H1 (cell line): ENCODE measurements around the gene PDHX. TPM values are rescaled to one million over a fixed set of nuclear protein-coding genes. Genes with fewer than 3 reads are reported as not detected.

Experiments
- CTCF ChIA-PET: fragments of 300-600 bp; sonication (Branson Sonifier 250); formaldehyde crosslinking; loops from one replicate; lab custom pipeline; 2021; ENCODE audit not compliant: partially characterized antibody; lab: Charles Lee
- POLR2A ChIA-PET: fragments of 300-600 bp; sonication (Branson Sonifier 250); formaldehyde crosslinking; loops from one replicate; lab custom pipeline; 2021; ENCODE audit warnings: inconsistent platforms; ENCODE audit not compliant: partially characterized antibody; lab: Charles Lee
- DNase-seq, 2 experiments: peaks; one replicate each; pipeline versions ENCODE4 v3.0.0 to v3.0.0-alpha.2; 2010 to 2022; ENCODE audit warnings: low spot score in 2 of 2, low read depth in 1 of 2, mixed read lengths in 1 of 2
- FAIRE-seq: peaks from 2 replicates; lab custom pipeline; 2011; peaks lifted over from hg19 to GRCh38; lab: Jason Lieb, UNC
- H2AFZ ChIP-seq: 2 replicates; pipeline ENCODE4 v1.8.1; 2012; ENCODE audit warnings: low read length, inconsistent platforms
- H2AK5ac ChIP-seq: 2 replicates; pipeline ENCODE4 v1.6.1; 2013; ENCODE audit warnings: low read depth, low read length
- H2BK120ac ChIP-seq: replicated peaks from 2 replicates; pipeline ENCODE3; 2013; ENCODE audit warnings: low read depth, low read length, inconsistent platforms
- H2BK12ac ChIP-seq: 2 replicates; pipeline ENCODE4 v1.6.1; 2013; ENCODE audit warnings: low read depth, low read length
- H2BK15ac ChIP-seq: 2 replicates; pipeline ENCODE4 v1.6.1; 2013; ENCODE audit warnings: low read length
- H2BK20ac ChIP-seq: 2 replicates; pipeline ENCODE4 v1.6.1; 2013; ENCODE audit warnings: low read length
- H2BK5ac ChIP-seq: 2 replicates; pipeline ENCODE4 v1.6.1; 2013; ENCODE audit warnings: low read depth, low read length
- H3K14ac ChIP-seq: 2 replicates; pipeline ENCODE4 v1.6.1; 2013; ENCODE audit warnings: inconsistent platforms; ENCODE audit not compliant: insufficient read length
- H3K18ac ChIP-seq: 2 replicates; pipeline ENCODE4 v1.6.1; 2013; ENCODE audit warnings: low read length; ENCODE audit errors: extremely low read depth
- H3K23ac ChIP-seq: 2 replicates; pipeline ENCODE4 v1.6.1; 2013; ENCODE audit warnings: inconsistent platforms; ENCODE audit not compliant: insufficient read length
- H3K23me2 ChIP-seq: 2 replicates; pipeline ENCODE4 v1.6.1; 2013; ENCODE audit warnings: low read depth, low read length
- H3K27ac ChIP-seq: 2 replicates; pipeline ENCODE4 v1.6.1; 2011; ENCODE audit warnings: low read depth, low read length, inconsistent platforms
- H3K27me3 ChIP-seq, 4 experiments: replicated peaks in 1 of 4; 1 replicate in 1 of 4; 2 replicates in 3 of 4; pipeline versions ENCODE4 v1.6.1 to v1.8.1; 2011 to 2013; ENCODE audit warnings: low read length in 3 of 4, mild to moderate bottlenecking in 3 of 4, inconsistent platforms in 2 of 4, mixed read lengths in 2 of 4, moderate library complexity in 1 of 4; ENCODE audit not compliant: control insufficient read depth in 3 of 4, insufficient read depth in 3 of 4; ENCODE audit errors: extremely low read depth in 1 of 4
- H3K36me3 ChIP-seq, 4 experiments: 2 replicates each; pipeline versions ENCODE4 v1.6.1 to v1.8.1; 2011 to 2013; ENCODE audit warnings: mild to moderate bottlenecking in 4 of 4, low read length in 3 of 4, moderate library complexity in 2 of 4, control low read depth in 1 of 4, inconsistent platforms in 1 of 4; ENCODE audit not compliant: insufficient read depth in 4 of 4, control insufficient read depth in 2 of 4
- H3K4ac ChIP-seq: replicated peaks from 2 replicates; pipeline ENCODE3; 2013; ENCODE audit warnings: low read length, low read depth, mixed read lengths, inconsistent platforms; ENCODE audit not compliant: insufficient read length
- H3K4me1 ChIP-seq, 4 experiments: replicated peaks in 1 of 4; 1 replicate in 1 of 4; 2 replicates in 3 of 4; pipeline versions ENCODE4 v1.6.1 to v1.8.1; 2011 to 2013; ENCODE audit warnings: low read length in 3 of 4, inconsistent platforms in 2 of 4, mixed read lengths in 1 of 4; ENCODE audit not compliant: insufficient read depth in 4 of 4, control insufficient read depth in 3 of 4
- H3K4me2 ChIP-seq, 2 experiments: 2 replicates each; pipeline versions ENCODE4 v1.6.1 to v1.8.1; 2011 to 2013; ENCODE audit warnings: low read depth in 2 of 2, low read length in 2 of 2, control low read depth in 1 of 2, inconsistent platforms in 1 of 2, mild to moderate bottlenecking in 1 of 2; ENCODE audit not compliant: insufficient read depth in 1 of 2
- H3K4me3 ChIP-seq, 4 experiments: fragments of 200-600, 300-600 bp in 1 of 4; sonication (generic), shearing (Covaris generic), sonication (Bioruptor Twin) in 1 of 4; 2 replicates each; pipeline versions ENCODE4 v1.5.1 to v1.8.1; 2011 to 2016; ENCODE audit warnings: low read length in 4 of 4, low read depth in 3 of 4, control low read depth in 2 of 4, inconsistent platforms in 2 of 4, mild to moderate bottlenecking in 2 of 4, mixed read lengths in 1 of 4, moderate library complexity in 1 of 4; ENCODE audit not compliant: insufficient read depth in 2 of 4; ENCODE audit errors: extremely low read depth in 1 of 4
- H3K56ac ChIP-seq: replicated peaks from 2 replicates; pipeline ENCODE3; 2013; ENCODE audit warnings: low read depth, mild to moderate bottlenecking, mixed read lengths, low read length, inconsistent platforms; ENCODE audit not compliant: insufficient read length
- H3K79me1 ChIP-seq: 2 replicates; pipeline ENCODE4 v1.6.1; 2013; ENCODE audit warnings: low read depth, low read length, control low read depth
- H3K79me2 ChIP-seq, 2 experiments: 2 replicates each; pipeline versions ENCODE4 v1.6.1 to v1.8.1; 2012 to 2013; ENCODE audit warnings: low read length in 2 of 2, mild to moderate bottlenecking in 2 of 2, inconsistent platforms in 1 of 2; ENCODE audit not compliant: insufficient read depth in 2 of 2, control insufficient read depth in 1 of 2
- H3K9ac ChIP-seq, 4 experiments: replicated peaks in 1 of 4; 1 replicate in 1 of 4; 2 replicates in 3 of 4; pipeline versions ENCODE4 v1.6.1 to v1.8.1; 2011 to 2013; ENCODE audit warnings: low read depth in 3 of 4, low read length in 3 of 4, control low read depth in 2 of 4, mild to moderate bottlenecking in 2 of 4, moderate library complexity in 2 of 4, inconsistent platforms in 1 of 4; ENCODE audit errors: extremely low read depth in 1 of 4
- H3K9me3 ChIP-seq, 2 experiments: 2 replicates each; pipeline versions ENCODE4 v1.6.1 to v1.8.1; 2012 to 2013; ENCODE audit warnings: mild to moderate bottlenecking in 2 of 2, moderate library complexity in 2 of 2, control low read depth in 1 of 2, inconsistent platforms in 1 of 2, low read depth in 1 of 2, low read length in 1 of 2, mixed read lengths in 1 of 2; ENCODE audit not compliant: insufficient read depth in 2 of 2
- H4K20me1 ChIP-seq, 2 experiments: replicated peaks in 1 of 2; 2 replicates each; pipeline versions ENCODE3 to v1.8.1; 2011 to 2013; ENCODE audit warnings: inconsistent platforms in 2 of 2, low read length in 2 of 2, mild to moderate bottlenecking in 1 of 2; ENCODE audit not compliant: insufficient read depth in 2 of 2, control insufficient read depth in 1 of 2
- H4K5ac ChIP-seq: 2 replicates; pipeline ENCODE4 v1.6.1; 2013; ENCODE audit warnings: low read length, low read depth, mixed read lengths, inconsistent platforms; ENCODE audit not compliant: insufficient read length
- H4K8ac ChIP-seq: 2 replicates; pipeline ENCODE4 v1.8.0; 2013; ENCODE audit warnings: mild to moderate bottlenecking, moderate library complexity, low read length, inconsistent platforms; ENCODE audit not compliant: insufficient read depth; ENCODE audit errors: extremely low read depth
- H4K91ac ChIP-seq: replicated peaks from 2 replicates; pipeline ENCODE3; 2013; ENCODE audit warnings: low read length, mixed read lengths, inconsistent platforms; ENCODE audit not compliant: insufficient read length
- CTBP2 ChIP-seq: IDR thresholded peaks from 2 replicates; pipeline ENCODE4 v1.7.0; 2011; ENCODE audit warnings: borderline replicate concordance, mild to moderate bottlenecking, moderate library complexity, mixed read lengths, low read length; ENCODE audit not compliant: insufficient read depth, insufficient read length
- KDM5A ChIP-seq: fragments of 200-600 bp; IDR thresholded peaks from 2 replicates; pipeline ENCODE4 v1.7.1; 2012; ENCODE audit warnings: mild to moderate bottlenecking, low read length, inconsistent platforms, mixed read lengths
- POLR2A ChIP-seq, 2 experiments: IDR thresholded peaks; 1 replicate in 1 of 2; 2 replicates in 1 of 2; pipeline ENCODE4 v1.6.1; 2011; ENCODE audit warnings: low read depth in 2 of 2, low read length in 2 of 2, mild to moderate bottlenecking in 2 of 2; ENCODE audit errors: control extremely low read depth in 1 of 2
- POU5F1 ChIP-seq: IDR thresholded peaks from 2 replicates; pipeline ENCODE4 v1.6.1; 2011; ENCODE audit warnings: low read depth, mild to moderate bottlenecking, low read length, moderate library complexity
- RFX5 ChIP-seq: IDR thresholded peaks from 2 replicates; pipeline ENCODE4 v1.6.1; 2011; ENCODE audit warnings: low read depth, low read length, improper control_type of control experiment, borderline replicate concordance
- SIRT6 ChIP-seq: IDR thresholded peaks from one replicate; pipeline ENCODE4 v1.7.1; 2012; ENCODE audit warnings: low read length, inconsistent platforms
- SUZ12 ChIP-seq: fragments of 200-600 bp; sonication (generic); IDR thresholded peaks from 2 replicates; pipeline ENCODE4 v1.6.1; 2012; ENCODE audit warnings: mild to moderate bottlenecking, inconsistent platforms, low read length, moderate library complexity, mixed read lengths
- TAF1 ChIP-seq: IDR thresholded peaks from 2 replicates; pipeline ENCODE4 v1.6.1; 2011; ENCODE audit warnings: mild to moderate bottlenecking, low read depth, low read length
- TBP ChIP-seq: IDR thresholded peaks from 2 replicates; pipeline ENCODE4 v1.6.1; 2011; ENCODE audit warnings: low read depth, low read length, improper control_type of control experiment
- TCF12 ChIP-seq: IDR thresholded peaks from 2 replicates; pipeline ENCODE4 v1.6.1; 2011; ENCODE audit warnings: low read depth, mild to moderate bottlenecking, low read length
- TEAD4 ChIP-seq: IDR thresholded peaks from 2 replicates; pipeline ENCODE4 v1.6.1; 2012; ENCODE audit warnings: low read depth, low read length, inconsistent platforms, mixed read lengths
- WGBS, 2 experiments: shearing (Covaris generic) in 1 of 2; methylation state at CpG; one replicate each; pipeline versions ENCODE4 v1.1.6 to v1.1.7; 2013 to 2015; ENCODE audit warnings: low lambda C conversion rate in 2 of 2, mixed read lengths in 2 of 2, inconsistent platforms in 1 of 2, low coverage in 1 of 2, missing lambda C conversion rate in 1 of 2; ENCODE audit not compliant: insufficient replicate concordance in 2 of 2, insufficient coverage in 1 of 2, insufficient read length in 1 of 2; ENCODE audit errors: extremely low coverage in 1 of 2, missing lambda C conversion rate in 1 of 2; 5-methylcytosine and 5-hydroxymethylcytosine counted together
- polyA plus RNA-seq, 7 experiments: library from polyadenylated mRNA; depleted of rRNA in 3 of 7; stranded (reverse) in 5 of 7; unstranded in 2 of 7; fragments of >200 nt in 5 of 7; fragments of 200-250 nt in 2 of 7; gene quantifications; 1 replicate in 5 of 7; 2 replicates in 1 of 7; 4 replicates in 1 of 7; pipeline versions ENCODE4 v1.2.1 to v1.2.3, GENCODE V29; 2011 to 2013; ENCODE audit warnings: missing spikeins in 2 of 7, mixed read lengths in 2 of 7
- total RNA-seq: library from RNA; stranded (reverse); fragmentation: NEBNext Ultra II Directional; extraction: Animal tissue kit (Norgen Biotek cat#: 25700); gene quantifications from 2 replicates; pipeline ENCODE4 v1.2.1, GENCODE V29; 2021

Gene PDHX
- total and polyA plus RNA-seq, 2 of the 8 experiments (the other 6 are each of a cell fraction or from before 2014, with no cell fraction given), result 12.4 to 51.9 TPM

DNA sequence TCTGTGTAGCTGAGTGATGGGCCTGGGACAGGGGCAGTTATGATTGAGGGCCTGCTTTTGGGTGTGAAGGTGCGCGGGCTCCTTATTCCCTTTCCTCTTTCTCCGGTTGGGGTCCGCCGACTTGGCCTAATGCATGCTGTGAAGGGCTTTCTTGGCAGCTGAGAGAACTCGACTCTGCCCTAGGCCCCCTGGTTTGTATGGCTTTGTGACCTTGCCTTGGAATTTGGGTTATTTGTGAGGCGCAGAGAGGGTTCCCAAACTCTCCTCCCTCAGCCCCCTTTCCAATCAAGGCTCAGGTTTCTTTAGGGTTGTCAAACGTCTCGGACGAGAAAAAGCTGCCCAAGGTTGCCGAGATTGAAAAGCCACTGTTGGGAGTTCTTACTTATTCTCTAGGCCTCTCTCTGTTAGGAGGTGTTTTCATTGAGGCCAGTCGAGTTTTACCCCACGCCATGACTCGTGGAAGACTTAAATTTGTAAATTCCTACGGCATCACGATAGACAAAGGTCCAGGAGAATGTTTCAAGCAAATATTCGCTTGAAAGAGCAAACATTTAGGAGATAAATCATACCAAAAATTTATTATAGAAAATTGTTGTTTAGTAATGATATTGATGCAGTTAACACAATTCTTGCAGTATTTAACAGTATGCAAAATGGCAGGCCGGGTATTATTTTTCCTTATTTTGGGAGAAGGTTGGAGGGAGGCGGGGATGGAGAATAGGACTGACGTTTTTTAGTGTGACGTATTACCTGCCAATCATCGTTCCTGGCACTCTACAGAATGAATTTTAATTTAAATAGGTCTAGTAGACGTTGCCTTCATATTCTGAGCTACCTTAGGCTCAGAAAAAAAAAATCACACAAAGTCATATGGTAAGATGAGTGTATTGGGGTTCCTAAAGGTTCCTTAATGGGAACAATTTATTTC is 689 bp downstream of the PDHX start:
- WGBS, 2 experiments, result 22% methylated on average over 21 of the region's 23 CpGs; no CpG with 5 or more reads in 1 of the 2 experiments
- Histone ChIP-seq H4K91ac (peak overlapping the region; percentile 71), H3K27ac (peak overlapping the region; percentile 95), H2BK12ac (peak overlapping the region; percentile 60; the same call in 1 of the 2 replicates), H3K4me3 (peak overlapping the region; percentile 88 to 98 (median 94)), H3K9me3 (no peaks in the 10 kb centered on the region), H3K23me2 (peaks cover 4% of the 10 kb centered on the region), H3K36me3 (peaks cover 0 to 5% (median 0%) of the 10 kb centered on the region in 4 experiments; a peak in 1 of 8 replicates), H2BK120ac (no peak overlapping the region), H2AK5ac (no peak overlapping the region), H3K4ac (peak overlapping the region; percentile 21), H3K4me2 (peak overlapping the region; percentile 76 to 83), H2BK20ac (no peak overlapping the region), H3K27me3 (no peaks in the 10 kb centered on the region), H3K56ac (peak overlapping the region; percentile 96), H3K4me1 (peaks cover 0 to 4% (median 1%) of the 10 kb centered on the region in 4 experiments; a peak in 2 of 7 replicates), H3K23ac (no peak overlapping the region), H3K9ac (peak overlapping the region; percentile 76 to 97 (median 96)), H3K18ac (peak overlapping the region; percentile 57; the same call in 1 of the 2 replicates), H3K79me1 (peaks cover 6% of the 10 kb centered on the region; the same call in 1 of the 2 replicates), H2BK15ac (no peak overlapping the region), H2BK5ac (peak overlapping the region; percentile 98), H3K14ac (no peak overlapping the region), H4K5ac (peak overlapping the region; percentile 94), H2AFZ (0 out of 2 replicates have a peak overlapping the region, but pooled peaks have one; percentile 45), H3K79me2 (peaks cover 7 to 65% of the 10 kb centered on the region in 2 experiments; a peak in 3 of 4 replicates), H4K8ac (peak overlapping the region; percentile 97), H4K20me1 (peaks cover 2% of the 10 kb centered on the region in 2 experiments)
- ChIA-PET CTCF (interaction anchor here (0.8 to 1.6 kb wide), 2 partner anchors 126 to 331 kb away, joined by 3 to 8 read pairs; no protein-coding TSS in a partner anchor), POLR2A (interaction anchor here (0.8 to 2.6 kb wide), 7 partner anchors 9 to 487 kb away, joined by 3 to 23 read pairs (median 3); no protein-coding TSS in a partner anchor)
- DNase-seq (peak in 1 of 2 experiments; percentile 67), FAIRE-seq (peak; percentile 19)
- TF ChIP-seq TCF12 (no peak), RFX5 (no peak), SIRT6 (no peak), KDM5A (no peak), CTBP2 (no peak), TBP (no peak), POU5F1 (no peak), TEAD4 (peak; percentile 90), SUZ12 (no peak), POLR2A (IDR thresholded peaks at IDR 0.05; ENCODE audit: control extremely low read depth in 1 of 2, low read depth in 2 of 2, low read length in 2 of 2) (peak in 1 of 2 experiments; percentile 10; a peak in 1 of 3 replicates), TAF1 (peak; percentile 23; the same call in 1 of the 2 replicates)
